ENCODE measurements around the gene RFTN1. TPM values are rescaled to one million over a fixed set of nuclear protein-coding genes. Genes with fewer than 3 reads are reported as not detected.

The RFTN1 gene
- total RNA-seq, 1 donor from 2014 or later = 84.1 TPM

GRCh38 chr3:16303037-16303575, 210.4 kb downstream of the RFTN1 start:
- no peaks in the 10 kb centered on the region for H3K27me3 Mint-ChIP-seq (ENCODE audit: unreplicated experiment)
- no peak for TF ChIP-seq CTCF (IDR thresholded peaks at IDR 0.05)
- peaks cover 13% of the 10 kb centered on the region for H3K4me1 Mint-ChIP-seq (ENCODE audit: unreplicated experiment)
- H3K27ac Mint-ChIP-seq (ENCODE audit: unreplicated experiment) = no peak overlapping the region
- no peak for DNase-seq (ENCODE audit: extremely low spot score, unreplicated experiment)
- H3K9me3 Mint-ChIP-seq (ENCODE audit: unreplicated experiment) = no peaks in the 10 kb centered on the region
- H3K36me3 Mint-ChIP-seq (ENCODE audit: unreplicated experiment) = peaks cover 46% of the 10 kb centered on the region
- H3K4me3 Mint-ChIP-seq (ENCODE audit: unreplicated experiment) = no peak overlapping the region

GRCh38 chr3:16302082-16302631, 211.3 kb downstream of the RFTN1 start:
- Mint-ChIP-seq H3K9me3 (ENCODE audit: unreplicated experiment) (peaks cover 6% of the 10 kb centered on the region), H3K27me3 (ENCODE audit: unreplicated experiment) (no peaks in the 10 kb centered on the region), H3K27ac (ENCODE audit: unreplicated experiment) (no peak overlapping the region), H3K4me1 (ENCODE audit: unreplicated experiment) (peaks cover 13% of the 10 kb centered on the region), H3K4me3 (ENCODE audit: unreplicated experiment) (no peak overlapping the region), H3K36me3 (ENCODE audit: unreplicated experiment) (peaks cover 44% of the 10 kb centered on the region)
- no peak for DNase-seq (ENCODE audit: extremely low spot score, unreplicated experiment)
- no peak for TF ChIP-seq CTCF (IDR thresholded peaks at IDR 0.05)

DNA sequence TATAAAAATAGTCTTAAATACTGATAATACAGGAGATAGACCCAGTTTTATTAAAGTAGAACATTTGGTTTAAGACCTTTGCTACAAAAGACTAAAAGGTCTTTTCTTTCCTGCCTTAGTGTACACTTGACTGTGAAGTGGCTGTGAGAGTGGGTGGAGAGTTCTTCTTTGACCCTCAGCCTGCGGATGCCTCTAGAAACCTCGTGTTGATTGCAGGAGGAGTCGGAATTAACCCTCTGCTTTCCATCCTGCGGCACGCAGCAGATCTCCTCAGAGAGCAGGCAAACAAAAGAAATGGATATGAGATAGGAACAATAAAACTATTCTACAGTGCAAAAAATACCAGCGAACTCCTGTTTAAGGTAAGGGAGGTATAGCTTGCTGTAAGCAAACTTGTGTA, 212.0 kb downstream of the RFTN1 start:
- no peak for DNase-seq (ENCODE audit: extremely low spot score, unreplicated experiment)
- H3K27me3 Mint-ChIP-seq (ENCODE audit: unreplicated experiment) = no peaks in the 10 kb centered on the region
- H3K4me3 Mint-ChIP-seq (ENCODE audit: unreplicated experiment) = no peak overlapping the region
- peaks cover 11% of the 10 kb centered on the region for H3K9me3 Mint-ChIP-seq (ENCODE audit: unreplicated experiment)
- TF ChIP-seq CTCF (IDR thresholded peaks at IDR 0.05) = no peak
- H3K4me1 Mint-ChIP-seq (ENCODE audit: unreplicated experiment) = peaks cover 13% of the 10 kb centered on the region
- no peak overlapping the region for H3K27ac Mint-ChIP-seq (ENCODE audit: unreplicated experiment)
- peaks cover 45% of the 10 kb centered on the region for H3K36me3 Mint-ChIP-seq (ENCODE audit: unreplicated experiment)

DNA sequence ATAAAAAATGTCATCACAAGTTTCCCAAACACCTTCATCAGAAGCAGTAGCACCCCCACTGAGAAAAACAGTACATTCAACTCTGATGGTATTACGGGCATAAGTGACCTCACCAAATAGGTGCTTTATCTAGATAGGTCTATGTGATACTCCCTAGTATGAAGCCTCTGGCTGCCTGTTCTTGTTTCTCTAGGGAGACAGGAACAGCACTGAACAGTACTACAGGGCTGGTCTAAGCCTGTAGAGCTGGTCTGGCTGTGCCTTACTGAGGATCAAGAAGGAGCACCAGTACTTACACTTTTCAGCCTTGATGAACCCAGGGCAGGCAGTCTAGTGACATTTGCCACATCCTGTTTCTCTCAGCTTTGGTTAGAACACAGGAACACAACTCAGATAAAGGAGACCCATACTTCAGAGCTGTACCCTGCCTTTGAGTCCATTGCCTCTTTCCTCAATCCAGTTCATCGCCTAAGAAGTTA, 212.6 kb downstream of the RFTN1 start:
- H3K4me3 Mint-ChIP-seq (ENCODE audit: unreplicated experiment) = no peak overlapping the region
- H3K27me3 Mint-ChIP-seq (ENCODE audit: unreplicated experiment) = no peaks in the 10 kb centered on the region
- peaks cover 14% of the 10 kb centered on the region for H3K9me3 Mint-ChIP-seq (ENCODE audit: unreplicated experiment)
- no peak for DNase-seq (ENCODE audit: extremely low spot score, unreplicated experiment)
- peaks cover 49% of the 10 kb centered on the region for H3K36me3 Mint-ChIP-seq (ENCODE audit: unreplicated experiment)
- TF ChIP-seq CTCF (IDR thresholded peaks at IDR 0.05) = no peak
- no peak overlapping the region for H3K27ac Mint-ChIP-seq (ENCODE audit: unreplicated experiment)
- H3K4me1 Mint-ChIP-seq (ENCODE audit: unreplicated experiment) = peaks cover 13% of the 10 kb centered on the region

GRCh38 chr3:16300307-16300706, 213.2 kb downstream of the RFTN1 start:
- TF ChIP-seq CTCF (IDR thresholded peaks at IDR 0.05) = no peak
- H3K4me1 Mint-ChIP-seq (ENCODE audit: unreplicated experiment) = peaks cover 13% of the 10 kb centered on the region
- H3K9me3 Mint-ChIP-seq (ENCODE audit: unreplicated experiment) = peaks cover 14% of the 10 kb centered on the region
- H3K27me3 Mint-ChIP-seq (ENCODE audit: unreplicated experiment) = no peaks in the 10 kb centered on the region
- H3K27ac Mint-ChIP-seq (ENCODE audit: unreplicated experiment) = no peak overlapping the region
- peaks cover 53% of the 10 kb centered on the region for H3K36me3 Mint-ChIP-seq (ENCODE audit: unreplicated experiment)
- no peak overlapping the region for H3K4me3 Mint-ChIP-seq (ENCODE audit: unreplicated experiment)
- DNase-seq (ENCODE audit: extremely low spot score, unreplicated experiment) = no peak

Data from osteocyte (in vitro differentiated cells).